Kidney (tissue), 14 donors: ENCODE results near the gene ANAPC2. TPM values are rescaled to one million over a fixed set of nuclear protein-coding genes. Genes with fewer than 3 reads are reported as not detected.
"Not testable (repeated sequence)": the region's sequence is repeated elsewhere in the genome, so short reads cannot be mapped to it uniquely, and the experiment has no call there.

Source experiments
- DNase-seq, 5 donors: peaks; one replicate each; pipeline ENCODE4 v3.0.0-alpha.2; 2013 to 2020
- FAIRE-seq: peaks from 2 replicates; lab custom pipeline; 2012; peaks lifted over from hg19 to GRCh38; lab: Jason Lieb, UNC
- H3K27ac ChIP-seq, 2 donors: one replicate each; pipeline ENCODE4 v1.7.0; 2013; ENCODE audit warnings: low read depth in 2 of 2, low read length in 2 of 2, inconsistent platforms in 1 of 2
- H3K27me3 ChIP-seq: one replicate; pipeline ENCODE4 v1.7.1; 2013; ENCODE audit warnings: low read length, inconsistent platforms; ENCODE audit not compliant: control insufficient read depth, insufficient read depth
- H3K36me3 ChIP-seq, 3 donors: one replicate each; pipeline versions ENCODE4 v1.7.0 to v1.7.1; 2013; ENCODE audit warnings: low read length in 3 of 3, control low read depth in 1 of 3, inconsistent platforms in 1 of 3; ENCODE audit not compliant: insufficient read depth in 3 of 3, control insufficient read depth in 2 of 3
- H3K4me1 ChIP-seq, 3 donors: one replicate each; pipeline versions ENCODE4 v1.7.0 to v1.7.1; 2013; ENCODE audit warnings: low read length in 3 of 3, inconsistent platforms in 1 of 3, low read depth in 1 of 3; ENCODE audit not compliant: control insufficient read depth in 2 of 3, insufficient read depth in 2 of 3
- H3K4me3 ChIP-seq, 3 donors: one replicate each; pipeline versions ENCODE4 v1.7.0 to v1.8.1; 2013; ENCODE audit warnings: low read length in 3 of 3, control low read depth in 1 of 3, inconsistent platforms in 1 of 3
- H3K9ac ChIP-seq, 3 donors: one replicate each; pipeline versions ENCODE4 v1.7.0 to v1.7.1; 2013; ENCODE audit warnings: low read length in 3 of 3, control low read depth in 1 of 3, inconsistent platforms in 1 of 3
- H3K9me3 ChIP-seq, 3 donors: one replicate each; pipeline versions ENCODE4 v1.7.0 to v1.7.1; 2013; ENCODE audit warnings: low read length in 3 of 3, control low read depth in 1 of 3, inconsistent platforms in 1 of 3; ENCODE audit not compliant: control insufficient read depth in 2 of 3, insufficient read depth in 1 of 3
- CTCF ChIP-seq: IDR thresholded peaks from 3 replicates; pipeline ENCODE4 v1.5.1; 2012; ENCODE audit warnings: mild to moderate bottlenecking, moderate library complexity, borderline replicate concordance; ENCODE audit not compliant: insufficient read depth; ENCODE audit errors: extremely low read depth
- intact Hi-C: fragments of 100-400 bp; cut with DNase I; formaldehyde crosslinking; loops from one replicate; pipeline ENCODE4 v1.11.1; 2022
- polyA plus RNA-seq: library from polyadenylated mRNA; stranded (reverse); fragments of 350-450 nt; fragmentation: Illumina TruSeq; extraction: RNeasy Lipid Tissue Mini Kit (QIAGEN cat#74804); gene quantifications from one replicate; pipeline ENCODE4 v1.2.3, GENCODE V29; 2014; ENCODE audit warnings: low read depth, low replicate concordance; ENCODE audit not compliant: insufficient read depth
- total RNA-seq: library from RNA; stranded (reverse); fragmentation: NEBNext Ultra II Directional; extraction: Animal tissue kit (Norgen Biotek cat#: 25700); gene quantifications from one replicate; pipeline ENCODE4 v1.2.1, GENCODE V29; 2021
- donor health status: control.
- donor health status: control.
- donor health status: control.
- donor health status: control.
- donor health status: control.
- donor health status: DM: yes; HTN: yes; CAD: no.
- donor health status: Normal renal cell carcinoma (clear cell type).

Gene ANAPC2
- total and polyA plus RNA-seq, 2 donors from 2014 or later: 19.9 to 57.2 TPM

GRCh38 chr9:137138058-137138721 is 50.2 kb downstream of the ANAPC2 start:
- FAIRE-seq (no peak), DNase-seq (no peak)
- no peak overlapping the region for H3K4me3 ChIP-seq
- intact Hi-C loops: no loop called here
- H3K36me3 ChIP-seq: no peaks in the 10 kb centered on the region
- H3K27me3 ChIP-seq: peaks cover 23% of the 10 kb centered on the region
- no peak overlapping the region for H3K27ac ChIP-seq
- TF ChIP-seq CTCF: no peak
- H3K9ac ChIP-seq: no peak overlapping the region
- no peaks in the 10 kb centered on the region for H3K9me3 ChIP-seq
- no peaks in the 10 kb centered on the region for H3K4me1 ChIP-seq

- Histone ChIP-seq H3K4me3 (no peak overlapping the region), H3K9ac (no peak overlapping the region), H3K9me3 (no peaks in the 10 kb centered on the region), H3K4me1 (no peaks in the 10 kb centered on the region), H3K27me3 (peaks cover 23% of the 10 kb centered on the region), H3K36me3 (no peaks in the 10 kb centered on the region), H3K27ac (no peak overlapping the region)
- DNase-seq (no peak), FAIRE-seq (no peak)
- no peak for TF ChIP-seq CTCF
- intact Hi-C loops: no loop called here
These were observed 51.3 kb downstream of the ANAPC2 start for GRCh38 chr9:137136881-137137607.

- TF ChIP-seq CTCF: no peak
- H3K4me1 ChIP-seq: no peaks in the 10 kb centered on the region
- H3K27ac ChIP-seq: no peak overlapping the region
- FAIRE-seq (no peak), DNase-seq (no peak)
- no peaks in the 10 kb centered on the region for H3K9me3 ChIP-seq
- peaks cover 21% of the 10 kb centered on the region for H3K27me3 ChIP-seq
- intact Hi-C loops: no loop called here
- H3K4me3 ChIP-seq: no peak overlapping the region
- no peaks in the 10 kb centered on the region for H3K36me3 ChIP-seq
- H3K9ac ChIP-seq: no peak overlapping the region
These were observed 52.0 kb downstream of the ANAPC2 start for GRCh38 chr9:137136261-137136880.

GRCh38 chr9:137135154-137135553 is 53.2 kb downstream of the ANAPC2 start:
- H3K9ac ChIP-seq, intact Hi-C loops, H3K4me3 ChIP-seq, H3K9me3 ChIP-seq, FAIRE-seq, H3K27ac ChIP-seq, H3K4me1 ChIP-seq, H3K36me3 ChIP-seq, DNase-seq: not testable (repeated sequence)
- H3K27me3 ChIP-seq: peaks cover 16% of the 10 kb centered on the region
